GM21619 (cell line): ENCODE measurements around the gene OAS2.

Experiments
- ATAC-seq: cut with Tn5 transposase; IDR thresholded peaks from one replicate; pipeline ENCODE4 v1.9.1; 2021; ENCODE audit not compliant: unreplicated experiment

OAS2 gene

DNA sequence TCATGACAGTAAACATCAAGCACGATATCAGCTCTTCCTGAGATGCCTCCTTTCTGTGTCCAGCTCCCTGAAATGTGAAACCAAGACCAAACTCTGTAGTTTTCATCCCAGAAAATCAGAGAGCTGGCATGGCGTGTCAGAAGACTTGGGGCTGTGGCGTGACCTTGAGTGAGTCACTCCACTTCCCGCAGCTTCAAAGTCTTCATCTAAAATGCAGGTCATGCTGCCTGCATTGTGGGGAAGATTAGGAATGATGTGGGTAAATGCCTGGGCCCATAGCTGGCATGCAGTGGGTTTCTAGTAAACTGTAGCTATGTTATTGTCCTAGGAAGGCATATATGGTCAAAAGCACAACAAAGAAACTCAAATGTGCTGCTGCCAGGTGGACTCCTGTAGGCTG is 28.8 kb downstream of the OAS2 start:
- ATAC-seq, result no peak

DNA sequence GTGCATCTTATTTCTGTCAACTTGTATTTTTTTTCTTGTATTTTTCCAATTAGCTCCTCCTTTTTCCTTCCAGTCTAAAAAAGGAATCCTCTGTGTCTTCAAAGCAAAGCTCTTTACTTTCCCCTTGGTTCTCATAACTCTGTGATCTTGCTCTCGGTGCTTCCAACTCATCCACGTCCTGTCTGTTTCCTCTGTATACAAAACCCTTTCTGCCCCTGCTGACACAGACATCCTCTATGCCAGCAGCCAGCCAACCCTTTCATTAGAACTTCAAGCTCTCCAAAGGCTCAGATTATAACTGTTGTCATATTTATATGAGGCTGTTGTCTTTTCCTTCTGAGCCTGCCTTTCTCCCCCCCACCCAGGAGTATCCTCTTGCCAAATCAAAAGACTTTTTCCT is 32.4 kb downstream of the OAS2 start:
- ATAC-seq, result no peak

DNA sequence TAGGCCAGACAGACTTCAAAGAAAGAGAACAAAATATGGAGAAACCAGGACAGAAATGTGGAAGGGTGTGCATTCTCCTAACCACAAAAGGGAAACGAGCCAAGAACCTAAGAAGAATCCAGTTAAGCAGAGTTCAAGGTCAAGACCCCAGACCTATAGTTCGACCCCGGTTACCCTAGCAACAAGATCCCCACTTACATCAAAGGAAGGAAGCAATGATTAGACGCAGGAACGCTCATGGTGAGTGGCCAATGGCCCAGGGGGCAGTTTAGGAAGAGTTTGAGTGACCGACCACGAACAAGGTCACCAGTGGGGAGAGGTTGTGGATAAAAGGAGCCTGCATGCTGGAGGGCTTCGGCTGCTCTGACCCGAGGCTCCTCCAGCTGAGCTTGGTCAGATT is 36.2 kb downstream of the OAS2 start:
- ATAC-seq, result no peak

DNA sequence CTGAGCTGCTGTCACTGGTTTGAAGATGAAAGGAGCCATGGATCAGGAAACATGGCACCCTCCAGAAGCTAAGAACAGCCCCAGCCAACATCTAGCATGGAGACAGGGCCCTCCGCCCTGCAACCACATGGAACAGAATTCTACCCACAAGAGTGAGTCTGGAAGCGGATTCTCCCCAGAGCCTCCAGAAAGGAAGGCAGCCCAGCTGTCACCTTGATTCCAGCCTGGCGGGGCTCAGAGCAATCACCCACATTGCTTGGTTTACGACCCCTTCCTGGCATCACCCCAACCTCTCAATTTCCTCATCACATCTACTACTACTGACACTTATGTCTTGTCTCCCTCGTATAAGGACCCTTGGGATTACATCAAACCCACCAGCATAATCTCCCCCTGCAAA is 38.5 kb downstream of the OAS2 start:
- ATAC-seq, result no peak

DNA sequence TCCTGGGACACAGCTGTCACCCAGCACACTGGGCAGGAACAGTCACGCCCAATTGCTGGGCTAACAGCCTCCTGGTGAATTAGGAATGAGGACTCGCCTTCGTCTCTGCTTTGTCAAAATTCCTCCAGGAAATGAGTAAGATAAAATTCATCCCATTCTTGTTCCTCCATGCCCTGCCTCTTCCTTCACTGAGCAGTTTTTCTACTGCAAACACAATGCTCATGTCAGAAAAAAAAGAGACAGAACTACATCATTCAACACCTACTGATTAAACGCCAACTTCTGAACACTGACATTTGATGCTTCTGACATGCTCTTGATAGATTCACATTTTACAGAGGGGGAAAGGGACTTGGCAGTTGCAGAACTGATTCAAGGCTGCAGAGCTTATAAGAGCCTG is 40.7 kb downstream of the OAS2 start:
- ATAC-seq, result no peak

DNA sequence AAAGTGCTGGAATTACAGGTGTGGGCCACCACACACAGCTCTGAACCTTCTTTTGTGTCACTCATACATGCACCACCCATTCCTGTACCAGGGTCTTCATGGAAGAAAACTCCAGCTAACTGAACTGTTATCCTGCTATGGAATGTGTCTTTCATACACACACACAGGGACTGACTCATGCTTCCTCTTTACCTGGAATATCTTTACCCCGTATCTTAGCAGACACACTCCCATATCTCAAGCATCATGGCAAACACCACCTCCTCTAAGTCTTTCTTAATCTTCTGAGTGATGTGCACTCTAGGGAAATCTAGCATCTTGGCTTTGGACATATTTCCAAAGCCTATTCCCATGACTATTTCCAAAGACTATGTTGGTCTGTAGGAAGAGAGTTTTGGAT is 43.2 kb downstream of the OAS2 start:
- no peak for ATAC-seq

DNA sequence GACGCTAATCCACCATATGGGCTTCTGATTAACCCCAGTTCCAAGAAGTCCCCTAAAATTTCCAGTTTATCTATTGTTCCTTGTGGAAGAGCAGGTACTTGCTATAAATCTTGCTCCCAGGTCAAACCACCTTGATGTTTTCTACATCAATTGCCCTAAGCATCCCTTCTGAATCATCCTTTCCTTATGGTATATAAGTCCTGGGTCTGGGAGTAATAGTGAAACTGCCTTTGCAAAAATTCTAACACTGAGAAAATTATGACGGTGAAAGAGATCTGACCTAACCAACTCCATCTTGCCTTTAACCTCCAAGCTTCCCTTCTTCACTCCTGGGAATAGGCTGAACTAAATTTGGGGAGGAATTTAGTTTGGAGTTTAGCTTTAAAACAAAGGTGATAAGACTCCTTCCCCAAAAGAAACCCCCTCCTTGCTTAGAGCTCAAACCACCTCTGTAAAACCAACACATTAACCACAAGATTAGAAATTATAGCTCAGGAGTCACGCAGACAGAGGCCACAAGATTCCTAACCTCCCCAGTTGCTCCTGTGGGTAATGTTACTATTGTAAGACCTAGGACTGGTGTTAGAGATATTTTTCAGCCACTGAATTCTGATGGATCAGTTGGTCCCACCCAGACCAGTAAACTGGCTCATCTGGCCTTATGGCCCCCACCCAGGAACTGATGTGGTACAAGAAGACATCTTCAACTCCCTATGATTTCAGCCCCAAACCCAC is 44.4 kb downstream of the OAS2 start:
- no peak for ATAC-seq

DNA sequence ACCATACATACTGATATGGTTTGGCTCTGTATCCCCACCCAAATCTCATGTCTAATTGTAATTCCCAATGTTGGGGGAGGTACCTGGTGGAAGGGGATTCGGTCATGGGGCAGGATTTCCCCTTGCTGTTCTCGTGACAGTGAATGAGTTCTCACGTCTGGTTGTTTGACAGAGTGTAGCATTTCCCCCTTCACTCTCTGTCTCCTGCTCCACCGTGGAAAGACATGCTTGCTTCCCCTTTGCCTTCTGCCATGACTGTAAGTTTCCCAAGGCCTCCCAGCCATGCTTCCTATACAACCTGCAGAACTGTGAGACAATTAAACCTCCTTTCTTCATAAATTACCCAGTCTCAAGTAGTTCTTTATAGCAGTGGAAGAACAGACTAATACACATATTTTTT is 49.4 kb downstream of the OAS2 start:
- no peak for ATAC-seq

DNA sequence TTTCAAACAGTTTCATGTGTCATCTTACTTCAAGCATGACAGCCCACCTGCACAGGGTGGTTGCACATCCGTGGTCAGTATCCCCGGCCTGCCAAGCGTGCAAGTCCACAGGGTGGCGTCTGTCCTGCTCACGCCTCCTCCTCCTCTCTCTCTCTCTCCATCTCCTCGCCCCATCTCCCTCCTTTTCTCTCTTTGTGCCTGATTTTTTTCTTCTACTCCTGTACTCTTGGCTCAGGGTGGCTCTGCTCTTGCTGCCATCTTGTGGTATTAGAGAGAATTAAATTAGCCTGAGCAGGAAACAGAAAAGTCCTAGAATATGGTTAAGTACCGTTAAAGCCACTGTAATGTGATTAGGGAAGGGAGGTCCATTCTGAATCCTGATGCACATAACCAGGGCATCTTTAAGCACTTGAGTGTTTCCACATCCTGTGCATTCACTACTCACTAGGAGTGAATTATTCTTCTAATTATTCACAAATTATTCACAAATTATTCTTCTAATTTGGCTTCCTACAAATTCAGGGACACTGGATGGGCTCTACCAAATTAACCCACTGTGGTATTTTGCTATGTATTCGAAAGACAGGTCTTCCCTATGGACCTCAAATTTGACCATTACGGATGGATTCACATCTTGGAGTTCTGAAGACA is 52.7 kb downstream of the OAS2 start:
- ATAC-seq, result no peak

DNA sequence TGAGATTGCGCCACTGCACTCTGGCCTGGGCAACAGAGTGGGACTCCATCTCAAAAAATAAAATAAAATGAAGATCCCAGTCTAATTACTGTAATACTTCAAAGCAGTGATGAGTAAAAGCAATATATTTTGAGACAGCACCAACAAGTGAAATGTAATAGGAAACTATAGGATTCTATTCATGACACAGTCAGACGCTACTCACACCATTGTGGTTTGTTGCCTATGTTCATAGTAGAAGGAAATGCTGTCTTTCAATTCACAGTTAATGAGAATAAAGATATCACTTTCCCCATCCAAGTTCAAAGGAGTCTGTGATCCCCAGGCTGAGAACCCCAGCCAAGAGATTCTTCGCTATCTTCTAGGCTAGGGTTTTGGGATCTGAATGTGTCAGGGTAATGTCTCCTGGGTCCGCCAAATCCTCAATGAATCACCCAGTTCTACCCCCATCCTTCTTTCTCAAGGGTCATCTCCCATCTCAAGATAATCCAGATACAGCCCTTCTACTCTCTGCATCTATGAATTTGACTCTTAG is 61.7 kb downstream of the OAS2 start:
- no peak for ATAC-seq

DNA sequence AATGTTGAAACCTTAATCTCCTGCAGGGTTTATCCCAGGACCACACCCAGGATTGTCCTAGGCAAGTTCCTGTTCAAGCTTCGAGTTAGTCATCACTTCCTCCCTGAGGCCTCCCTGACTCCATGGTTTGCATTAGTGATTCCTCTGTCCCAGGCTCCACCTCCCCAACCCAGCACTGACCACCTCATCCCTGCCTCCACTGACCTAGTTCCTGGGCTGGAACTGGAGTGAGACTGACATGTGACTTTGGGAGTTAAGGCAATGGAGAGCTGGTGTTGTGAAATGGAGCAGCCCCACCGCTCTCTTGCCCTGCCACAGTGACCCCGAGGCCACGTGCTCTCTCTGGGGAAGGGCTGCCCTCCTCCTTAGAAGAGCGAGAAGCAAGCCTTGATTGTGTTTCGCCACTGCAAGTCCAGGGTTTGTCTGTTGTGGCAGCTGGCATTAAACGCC is 62.4 kb downstream of the OAS2 start:
- ATAC-seq, result no peak

DNA sequence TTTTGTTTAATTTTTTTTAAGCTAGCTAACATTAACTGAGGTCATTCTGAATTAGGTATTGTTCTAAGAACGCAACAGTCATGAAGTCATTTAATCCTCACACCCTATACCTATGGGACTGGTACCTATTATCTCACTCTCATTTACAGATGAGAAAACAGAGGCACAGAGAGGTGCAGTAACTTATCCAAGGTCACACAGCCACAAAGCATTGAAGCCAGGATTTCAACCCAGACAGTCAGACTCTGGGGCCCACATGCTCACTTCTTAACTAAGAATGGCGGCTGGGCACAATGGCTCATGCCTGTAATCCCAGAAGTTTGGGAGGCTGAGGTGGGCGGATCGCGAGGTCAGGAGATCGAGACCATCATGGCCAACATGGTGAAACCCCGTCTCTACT is 63.2 kb downstream of the OAS2 start:
- ATAC-seq, result no peak

DNA sequence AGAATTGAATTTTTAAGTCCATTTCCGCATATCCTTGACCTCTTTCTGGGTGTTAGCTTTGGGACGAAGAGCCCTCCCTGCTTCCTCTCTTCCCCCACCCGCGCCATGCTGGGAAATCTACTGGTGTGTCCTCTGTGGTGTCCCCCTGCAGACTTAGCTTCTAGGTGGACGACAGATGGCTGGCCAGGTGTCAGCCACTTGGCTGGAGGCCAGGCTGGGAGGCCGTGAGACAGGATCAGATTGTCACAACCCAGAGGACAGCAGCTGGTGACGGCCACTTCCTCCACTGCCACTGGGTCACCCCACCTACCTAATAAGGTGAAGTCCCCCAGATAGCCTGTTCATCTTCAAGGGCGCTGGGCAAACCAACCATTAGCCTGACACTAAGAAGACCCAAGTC is 64.9 kb downstream of the OAS2 start:
- no peak for ATAC-seq

DNA sequence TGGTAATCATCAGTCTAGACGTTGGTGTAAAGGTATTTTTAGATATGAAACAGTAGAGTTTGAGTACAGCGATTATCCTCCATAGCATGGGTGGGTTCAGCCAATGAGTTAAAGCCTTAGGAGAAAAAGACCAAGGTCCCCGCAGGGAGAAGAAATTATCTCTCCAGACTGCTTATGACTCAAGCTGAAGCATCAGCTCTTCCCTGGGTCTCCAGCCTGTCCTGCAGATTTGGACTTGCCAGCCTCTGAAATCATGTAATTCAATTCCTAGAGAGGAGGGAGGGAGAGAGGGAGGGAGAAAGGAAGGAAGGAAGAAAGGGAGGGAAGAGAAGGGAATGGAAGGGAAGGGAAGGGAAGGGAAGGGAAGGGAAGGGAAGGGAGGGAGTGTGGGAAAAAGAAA is 66.2 kb downstream of the OAS2 start:
- no peak for ATAC-seq

DNA sequence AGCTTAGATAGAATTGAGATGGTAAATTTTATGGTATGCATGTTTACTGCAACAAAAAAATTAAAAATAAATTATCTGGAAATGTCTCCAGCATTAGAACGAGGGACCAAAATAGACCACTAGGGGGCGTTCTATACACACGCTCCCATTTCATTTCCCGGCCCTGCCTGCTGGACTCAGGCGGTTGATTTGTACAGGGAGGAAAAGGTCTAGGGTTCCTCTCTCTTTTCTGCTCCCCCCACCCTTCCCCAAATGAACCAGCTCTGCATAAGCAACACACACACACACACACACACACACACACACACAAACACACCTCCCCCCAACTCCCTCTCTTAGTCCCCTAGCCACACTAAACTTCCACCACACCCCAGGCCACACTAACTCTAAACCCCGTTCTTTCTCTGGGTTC is 70.4 kb downstream of the OAS2 start:
- no peak for ATAC-seq

DNA sequence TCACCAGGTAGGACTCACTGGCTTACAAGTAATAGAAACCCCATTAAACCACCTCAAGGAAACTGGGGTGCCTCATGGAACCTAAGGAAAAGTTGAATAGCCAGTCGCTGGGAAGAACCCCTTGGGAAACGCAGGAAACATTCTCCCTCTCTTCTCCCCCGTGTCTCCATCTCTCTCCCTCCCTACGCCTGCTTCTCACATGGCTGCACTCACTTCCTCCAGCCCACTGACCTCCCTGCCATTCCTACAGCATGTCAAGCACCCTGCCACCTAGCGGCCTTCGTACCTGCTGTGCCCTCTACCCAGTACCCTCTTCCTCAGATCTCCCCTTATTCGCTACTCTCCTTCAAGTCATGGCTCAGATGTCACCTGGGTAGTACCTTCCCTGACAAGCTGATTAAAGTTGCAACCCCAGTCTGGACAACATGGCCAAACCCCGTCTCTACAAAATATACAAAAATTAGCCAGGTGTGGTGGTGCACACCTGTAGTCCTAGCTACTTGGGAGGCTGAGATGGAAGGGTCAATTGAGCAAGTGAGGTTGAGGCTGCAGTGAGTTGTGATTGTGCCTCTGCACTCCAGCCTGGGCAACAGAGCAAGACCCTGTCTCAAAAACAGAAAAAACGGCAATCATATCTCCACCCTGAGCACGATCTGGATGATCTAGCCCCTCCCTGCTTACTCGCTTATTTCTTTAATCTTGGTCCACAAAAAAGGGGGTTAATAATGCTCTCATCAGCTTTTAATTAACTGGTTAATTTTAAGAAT is 71.8 kb downstream of the OAS2 start:
- no peak for ATAC-seq

DNA sequence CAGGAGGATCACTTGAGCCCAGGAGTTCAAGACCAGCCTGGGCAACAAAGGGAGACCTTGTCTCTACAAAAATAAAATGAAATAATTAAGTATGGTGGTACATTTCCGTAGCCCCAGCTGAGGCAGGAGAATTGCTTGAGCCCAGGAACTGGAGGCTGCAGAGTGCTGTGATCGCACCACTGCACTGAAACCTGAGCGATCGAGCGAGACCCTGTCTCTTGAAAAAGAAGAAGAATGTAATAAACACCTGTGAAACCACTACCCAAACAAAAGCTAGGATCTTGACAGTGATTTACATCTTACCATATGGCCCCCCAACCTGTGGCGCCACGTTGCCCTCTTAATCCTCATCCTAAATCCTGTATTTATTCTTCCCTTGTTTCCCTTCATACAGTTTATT is 72.5 kb downstream of the OAS2 start:
- ATAC-seq, result no peak

DNA sequence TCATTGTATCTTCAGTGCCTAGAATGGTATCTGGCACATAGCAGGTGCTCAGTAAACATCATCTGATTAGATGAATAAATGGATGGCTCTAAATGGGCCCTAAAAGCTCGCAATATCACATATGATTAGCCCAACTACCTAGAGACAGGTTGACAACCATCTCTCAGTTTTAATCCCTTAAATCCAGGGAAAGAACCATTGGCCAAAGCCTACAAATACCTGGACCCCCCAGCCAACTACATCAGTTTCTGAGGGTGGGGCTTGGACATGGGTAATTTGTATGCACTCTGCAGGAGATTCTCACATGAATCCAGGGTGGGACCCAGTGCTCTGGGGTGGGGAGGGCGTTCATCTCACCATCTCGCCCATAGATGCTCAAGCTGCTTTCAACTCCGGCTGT is 73.4 kb downstream of the OAS2 start:
- ATAC-seq, result no peak

DNA sequence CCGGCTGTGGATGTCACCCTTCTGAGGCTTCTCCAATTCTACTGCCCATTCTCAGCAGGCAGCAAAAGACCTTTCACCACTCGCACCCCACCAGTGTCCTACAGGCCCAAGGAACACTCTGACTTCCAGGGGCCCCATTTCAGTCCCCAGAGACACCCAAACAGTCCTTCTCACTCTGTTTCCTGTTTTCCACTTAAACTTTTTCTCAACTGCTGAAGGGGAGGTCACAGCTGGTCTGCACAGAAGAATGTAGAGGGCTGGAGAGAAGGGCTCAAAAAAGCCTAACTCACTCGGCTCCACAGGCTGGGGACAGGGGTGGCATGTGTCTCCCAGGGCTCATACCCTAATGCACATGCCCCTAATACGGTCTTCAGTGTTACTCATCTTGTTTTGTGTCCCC is 74.0 kb downstream of the OAS2 start:
- ATAC-seq, result no peak

DNA sequence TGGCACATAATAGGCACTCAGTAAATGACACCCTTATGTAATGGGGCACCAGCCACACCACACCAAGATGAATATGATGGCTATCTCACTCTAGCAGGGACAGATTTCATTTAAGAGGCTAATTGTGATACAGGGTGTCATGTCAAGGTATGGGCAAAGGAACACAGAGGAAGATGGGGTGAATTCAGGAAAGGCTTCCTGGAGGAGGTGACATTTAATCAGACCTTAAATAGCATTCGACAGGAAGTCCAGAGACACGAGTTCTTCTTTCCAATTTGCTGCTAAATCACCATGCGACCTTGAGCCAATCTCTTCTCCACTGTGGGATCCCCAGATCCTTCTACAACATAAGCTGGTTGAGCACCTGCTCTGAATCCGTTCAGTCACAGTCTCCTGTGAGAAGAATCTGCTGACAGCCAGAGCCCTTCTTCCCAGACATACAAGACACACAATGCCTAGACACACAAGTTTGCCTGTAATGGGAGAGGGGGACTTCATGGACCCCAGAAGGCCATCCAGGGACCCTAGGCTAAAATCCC is 76.7 kb downstream of the OAS2 start:
- no peak for ATAC-seq

DNA sequence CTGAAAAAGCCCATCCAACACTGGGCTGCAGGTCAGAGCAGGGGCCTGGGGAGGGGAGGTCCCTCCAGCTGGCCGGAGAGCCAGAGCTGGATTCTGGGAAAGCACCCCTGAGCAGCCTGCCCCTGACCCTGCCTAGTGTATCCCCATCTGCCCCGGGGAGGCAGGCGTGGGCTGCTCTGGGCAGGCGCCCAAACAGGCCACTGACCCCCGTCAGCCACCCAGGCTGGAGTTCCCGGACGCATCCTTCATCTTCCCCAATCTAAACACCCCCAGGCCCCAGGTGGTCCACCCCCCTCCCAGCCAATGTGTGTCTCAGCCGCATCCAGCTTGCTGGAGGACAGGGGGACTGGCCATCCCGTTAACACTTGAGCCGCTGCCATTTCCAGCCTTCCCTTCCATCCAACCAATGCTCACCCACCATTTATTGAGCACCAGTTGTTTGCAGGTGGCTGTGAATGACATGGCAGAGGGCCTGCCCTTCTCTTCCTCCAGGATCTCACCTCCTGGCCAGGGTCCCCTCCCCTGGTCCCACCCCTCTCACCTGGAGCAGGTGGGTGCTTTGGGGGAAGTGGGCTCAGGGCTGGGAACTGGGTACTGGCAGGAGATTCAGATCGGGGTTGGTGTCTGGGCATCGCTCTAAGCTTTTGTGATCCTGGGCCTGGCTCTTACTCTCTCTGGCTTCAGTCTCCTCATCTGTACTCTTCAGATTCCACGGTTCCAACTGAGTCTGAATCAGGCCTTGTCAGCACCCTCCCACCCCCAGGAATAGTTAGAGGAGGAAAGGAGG is 77.5 kb downstream of the OAS2 start:
- no peak for ATAC-seq
